Activated effector memory CD4-positive, alpha-beta T cell treated with anti-CD3 and anti-CD28 coated beads, Interleukin-2, amount 50 U/mL, for 16 hours (primary cell): Measurements from ENCODE around the gene DENND6A.
A peak's percentile ranks its signal among the peaks of the same experiment; 100 is the strongest.
"Not testable (repeated sequence)": the region's sequence is repeated elsewhere in the genome, so short reads cannot be mapped to it uniquely, and the experiment has no call there.

Source experiments
- DNase-seq: peaks from one replicate; pipeline ENCODE4 v3.0.0-alpha.2; 2020

The DENND6A gene

GRCh38 chr3:57624801-57625200 lies 68.1 kb downstream of the DENND6A start:
- no peak for DNase-seq

GRCh38 chr3:57622362-57622761 lies 70.5 kb downstream of the DENND6A start:
- DNase-seq: no peak

GRCh38 chr3:57617739-57618138 lies 75.1 kb downstream of the DENND6A start:
- no peak for DNase-seq

GRCh38 chr3:57616233-57616632 lies 76.6 kb downstream of the DENND6A start:
- no peak for DNase-seq

- DNase-seq: not testable (repeated sequence)
Observed at GRCh38 chr3:57611870-57612269, 81.0 kb downstream of the DENND6A start.

- no peak for DNase-seq
Observed at GRCh38 chr3:57605683-57606082, 87.2 kb downstream of the DENND6A start.

GRCh38 chr3:57604971-57605370 lies 87.9 kb downstream of the DENND6A start:
- DNase-seq: no peak

GRCh38 chr3:57600195-57600594 lies 92.7 kb downstream of the DENND6A start:
- DNase-seq: no peak

- no peak for DNase-seq
Observed at GRCh38 chr3:57598765-57599360, 94.0 kb downstream of the DENND6A start.

GRCh38 chr3:57597127-57597923 lies 95.6 kb downstream of the DENND6A start, which contains the start of gene ARF4:
Gene ARF4, minus strand, starts transcription at chr3:57597344. Its CDS starts 204 bp downstream, at chr3:57597140.
- DNase-seq: peak; percentile 100

- DNase-seq: peak; percentile 89
Observed at GRCh38 chr3:57596495-57597126, 96.3 kb downstream of the DENND6A start.

GRCh38 chr3:57594576-57594975 lies 98.3 kb downstream of the DENND6A start:
- DNase-seq: no peak

- no peak for DNase-seq
Observed at GRCh38 chr3:57594144-57594543, 98.7 kb downstream of the DENND6A start.

- no peak for DNase-seq
Observed at GRCh38 chr3:57592306-57592705, 100.6 kb downstream of the DENND6A start.

GRCh38 chr3:57587905-57588304 lies 105.0 kb downstream of the DENND6A start:
- DNase-seq: no peak

- no peak for DNase-seq
Observed at GRCh38 chr3:57586778-57587177, 106.1 kb downstream of the DENND6A start.

- DNase-seq: no peak
Observed at GRCh38 chr3:57583544-57583943, 109.3 kb downstream of the DENND6A start.

- DNase-seq: no peak
Observed at GRCh38 chr3:57582474-57583168, 110.3 kb downstream of the DENND6A start.

GRCh38 chr3:57577801-57578200 lies 115.1 kb downstream of the DENND6A start:
- no peak for DNase-seq

GRCh38 chr3:57575966-57576626 lies 116.8 kb downstream of the DENND6A start:
- DNase-seq: no peak
